HepG2 (cell line): ENCODE data around the gene OR6P1. TPM values are rescaled to one million over a fixed set of nuclear protein-coding genes. Genes with fewer than 3 reads are reported as not detected.

Experiments used
- ATAC-seq: fragments of 200-7000 bp; cut with Tn5 transposase; 3 replicates; pipeline ENCODE4 v1.9.1; 2020; ENCODE audit warnings: mild to moderate bottlenecking, moderate library complexity
- BruUV-seq: library from RNA; stranded (reverse); fragments of 400-500 nt; replicated peaks from 2 replicates; lab custom pipeline; 2021; lab: Mats Ljungman, UMichigan
- CTCF ChIA-PET: fragments of 300-600 bp; formaldehyde crosslinking; extraction: SDS; loops from one replicate; lab custom pipeline; 2021; ENCODE audit warnings: low total read pairs, inconsistent platforms, low intra/inter-chr PET ratio; lab: Yijun Ruan, JAX
- POLR2A ChIA-PET: fragments of 350-600 bp; sonication (Branson Sonifier 250); formaldehyde crosslinking; loops from one replicate; lab custom pipeline; 2020; ENCODE audit warnings: antibody characterized with exemption, inconsistent platforms; lab: Yijun Ruan, JAX
- DNase-seq: peaks from one replicate; pipeline ENCODE4 v3.0.0-alpha.2; 2015; ENCODE audit warnings: low spot score
- FAIRE-seq: peaks from 3 replicates; lab custom pipeline; 2011; peaks lifted over from hg19 to GRCh38; lab: Jason Lieb, UNC
- H2AFZ ChIP-seq: one replicate; pipeline ENCODE4 v1.6.1; 2011; ENCODE audit warnings: low read length, inconsistent platforms
- H3K27ac ChIP-seq: fragments of 300-600 bp; 3 replicates; pipeline ENCODE4 v1.8.0; 2011; ENCODE audit warnings: mixed run types, mild to moderate bottlenecking, mixed read lengths, low read length, inconsistent platforms; ENCODE audit not compliant: insufficient read depth; ENCODE audit errors: extremely low read length
- H3K27me3 ChIP-seq, 2 experiments: fragments of 200-600 bp in 1 of 2; 2 replicates in 1 of 2; 3 replicates in 1 of 2; pipeline versions ENCODE4 v1.6.0 to v1.8.0; 2011; ENCODE audit warnings: low read length in 2 of 2, mild to moderate bottlenecking in 2 of 2, moderate library complexity in 2 of 2, inconsistent platforms in 1 of 2; ENCODE audit not compliant: insufficient read depth in 2 of 2, control insufficient read depth in 1 of 2
- H3K36me3 ChIP-seq, 2 experiments: fragments of 200-600 bp in 1 of 2; replicated peaks in 1 of 2; 2 replicates in 1 of 2; 3 replicates in 1 of 2; pipeline versions ENCODE4 v1.5.1 to v1.8.0; 2011; ENCODE audit warnings: low read length in 2 of 2, inconsistent platforms in 1 of 2; ENCODE audit not compliant: insufficient read depth in 2 of 2, control insufficient read depth in 1 of 2
- H3K4me1 ChIP-seq: 2 replicates; pipeline ENCODE4 v1.5.1; 2012; ENCODE audit warnings: low read length, inconsistent platforms; ENCODE audit not compliant: insufficient read depth
- H3K4me2 ChIP-seq: 2 replicates; pipeline ENCODE4 v1.6.0; 2011; ENCODE audit warnings: low read depth, low read length, inconsistent platforms
- H3K4me3 ChIP-seq, 3 experiments: fragments of 200-600 bp in 1 of 3; sonication (generic), shearing (Covaris generic) in 1 of 3; replicated peaks in 1 of 3; 2 replicates each; pipeline ENCODE4 v1.5.1; 2011 to 2016; ENCODE audit warnings: low read length in 3 of 3, inconsistent platforms in 2 of 3, low read depth in 2 of 3, mild to moderate bottlenecking in 2 of 3, control low read depth in 1 of 3, mixed read lengths in 1 of 3; ENCODE audit not compliant: insufficient read depth in 1 of 3
- H3K79me2 ChIP-seq: one replicate; pipeline ENCODE4 v1.6.1; 2011; ENCODE audit warnings: low read length, inconsistent platforms; ENCODE audit not compliant: insufficient read depth
- H3K9ac ChIP-seq: 2 replicates; pipeline ENCODE4 v1.6.0; 2011; ENCODE audit warnings: mild to moderate bottlenecking, low read depth, low read length, inconsistent platforms; ENCODE audit not compliant: insufficient read depth
- H3K9me3 ChIP-seq: 2 replicates; pipeline ENCODE4 v1.5.1; 2012; ENCODE audit warnings: mild to moderate bottlenecking, low read length
- H4K20me1 ChIP-seq: 2 replicates; pipeline ENCODE4 v1.6.0; 2011; ENCODE audit warnings: inconsistent platforms, mild to moderate bottlenecking, low read length, moderate library complexity; ENCODE audit not compliant: insufficient read depth
- AGO2 ChIP-seq: fragments of 200-400 bp; formaldehyde crosslinking; optimal IDR thresholded peaks from 2 replicates; pipeline ENCODE3; 2017; ENCODE audit warnings: mild to moderate bottlenecking, low read depth, low read length, moderate library complexity
- HNRNPUL1 ChIP-seq: fragments of 200-400 bp; formaldehyde crosslinking; IDR thresholded peaks from 2 replicates; pipeline ENCODE4 v1.6.1; 2017; ENCODE audit warnings: low read depth, mild to moderate bottlenecking, low read length, moderate library complexity
- MBD4 ChIP-seq: IDR thresholded peaks from 2 replicates; pipeline ENCODE4 v1.6.1; 2012; ENCODE audit warnings: low read length, inconsistent platforms, borderline replicate concordance
- RBAK ChIP-seq: sonication (generic); formaldehyde crosslinking; IDR thresholded peaks from 2 replicates; pipeline ENCODE4 v1.5.1; 2020; ENCODE audit warnings: mild to moderate bottlenecking, missing genetic modification reagents
- RORA ChIP-seq: sonication (generic); formaldehyde crosslinking; IDR thresholded peaks from 2 replicates; pipeline ENCODE4 v1.5.0; 2020; ENCODE audit warnings: mild to moderate bottlenecking, missing genetic modification reagents, moderate library complexity
- SMC3 ChIP-seq: IDR thresholded peaks from 2 replicates; pipeline ENCODE4 v1.6.1; 2011; ENCODE audit warnings: low read length, improper control_type of control experiment
- YEATS4 ChIP-seq: sonication (generic); formaldehyde crosslinking; IDR thresholded peaks from 2 replicates; pipeline ENCODE4 v1.4.0; 2020; ENCODE audit warnings: missing genetic modification reagents, borderline replicate concordance
- ZFP36L1 ChIP-seq: sonication (generic); formaldehyde crosslinking; IDR thresholded peaks from 2 replicates; pipeline ENCODE4 v1.8.0; 2022; ENCODE audit warnings: mild to moderate bottlenecking, missing genetic modification reagents, moderate library complexity
- ZKSCAN5 ChIP-seq: sonication (generic); formaldehyde crosslinking; IDR thresholded peaks from 2 replicates; pipeline ENCODE4 v1.5.1; 2020; ENCODE audit warnings: mild to moderate bottlenecking, missing genetic modification reagents
- ZNF615 ChIP-seq: sonication (generic); formaldehyde crosslinking; IDR thresholded peaks from 2 replicates; pipeline ENCODE4 v1.5.0; 2020; ENCODE audit warnings: mild to moderate bottlenecking, missing genetic modification reagents, borderline replicate concordance
- ZNF703 ChIP-seq: sonication (generic); formaldehyde crosslinking; IDR thresholded peaks from 2 replicates; pipeline ENCODE4 v1.5.1; 2020; ENCODE audit warnings: missing genetic modification reagents, mild to moderate bottlenecking, moderate library complexity, borderline replicate concordance
- WGBS: methylation state at CpG from one replicate; pipeline ENCODE4 v1.1.6; 2017; ENCODE audit warnings: low lambda C conversion rate; 5-methylcytosine and 5-hydroxymethylcytosine counted together
- in situ Hi-C: cut with HindIII; loops from 2 replicates; pipeline ENCODE4 v1.10.0; 2017; ENCODE audit warnings: low pct_unique_long_range_greater_than_20kb; ENCODE audit not compliant: extremely low pct_ligation_motif_present
- intact Hi-C: fragments of 100-400 bp; cut with micrococcal nuclease; formaldehyde crosslinking; loops from one replicate; pipeline ENCODE4 v1.10.0; 2022; ENCODE audit not compliant: unreplicated experiment
- polyA plus RNA-seq, 8 experiments: library from polyadenylated mRNA; depleted of rRNA in 3 of 8; stranded (reverse) in 7 of 8; unstranded in 1 of 8; fragments of >200 nt; fragmentation: Illumina TruSeq in 4 of 8; extraction: Trizol in 4 of 8; gene quantifications; 2 replicates each; pipeline versions ENCODE4 v1.2.1 to v1.2.3, GENCODE V29; 2011 to 2016; ENCODE audit warnings: low read depth in 4 of 8, missing spikeins in 1 of 8, mixed read lengths in 1 of 8; ENCODE audit not compliant: insufficient read depth in 1 of 8
- total RNA-seq, 5 experiments: library from RNA; depleted of rRNA; stranded (reverse); fragments of >200 nt; fragmentation: Illumina TruSeq; extraction: Trizol; gene quantifications; 2 replicates each; pipeline ENCODE4 v1.2.3, GENCODE V29; 2016; ENCODE audit warnings: low read depth in 1 of 5
- TF ChIP-seq, protein P1 (sequence below): sonication (generic); formaldehyde crosslinking; IDR thresholded peaks from 2 replicates; pipeline ENCODE4 v1.4.0; 2020; ENCODE audit warnings: missing genetic modification reagents, borderline replicate concordance
- TF ChIP-seq, protein P2 (sequence below): sonication (generic); formaldehyde crosslinking; IDR thresholded peaks from 2 replicates; pipeline ENCODE4 v1.4.0; 2020; ENCODE audit warnings: missing genetic modification reagents
- TF ChIP-seq, protein P3 (sequence below): sonication (generic); formaldehyde crosslinking; IDR thresholded peaks from 2 replicates; pipeline ENCODE4 v1.5.1; 2020; ENCODE audit warnings: missing genetic modification reagents, mild to moderate bottlenecking, borderline replicate concordance

Gene OR6P1
- total and polyA plus RNA-seq, 2 of the 13 experiments (the other 11 are each of a cell fraction or from before 2014, with no cell fraction given): not detected

DNA sequence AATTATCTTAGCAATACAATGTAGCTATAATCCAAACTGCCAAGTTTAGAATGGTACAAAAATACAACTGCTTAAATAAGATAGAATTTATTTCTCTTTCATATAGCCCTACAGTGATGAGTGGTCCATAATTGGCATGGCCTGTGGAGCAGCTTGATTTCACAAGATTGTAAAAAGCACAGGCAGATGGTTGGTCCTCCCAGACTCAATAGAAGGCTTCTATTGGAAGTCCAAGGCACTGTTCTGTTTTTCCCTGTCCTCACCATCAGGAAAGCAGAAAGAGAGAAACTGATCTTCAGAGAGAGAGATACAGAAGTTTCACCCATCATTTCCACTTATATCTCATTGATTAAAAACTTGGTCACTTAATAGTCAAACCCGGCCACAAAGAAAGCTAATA is 1.8 kb upstream of the OR6P1 start:
- H3K36me3 ChIP-seq: no peaks in the 10 kb centered on the region
- ChIA-PET POLR2A (no interaction called here), CTCF (no interaction called here)
- no peaks in the 10 kb centered on the region for H3K4me1 ChIP-seq
- no peak overlapping the region for H3K9ac ChIP-seq
- ATAC-seq (no peak), FAIRE-seq (no peak), DNase-seq (no peak)
- H3K27ac ChIP-seq: no peak overlapping the region
- H3K4me3 ChIP-seq: no peak overlapping the region
- no peaks in the 10 kb centered on the region for H4K20me1 ChIP-seq
- H3K27me3 ChIP-seq: no peaks in the 10 kb centered on the region
- H3K9me3 ChIP-seq: peaks cover 14% of the 10 kb centered on the region
- in situ Hi-C loops: no loop called here
- 4% methylated on average over 1 of the region's 1 CpG for WGBS
- H3K4me2 ChIP-seq: no peak overlapping the region
- intact Hi-C loops: no loop called here
- no peak overlapping the region for H2AFZ ChIP-seq
- BruUV-seq: no TSS peak
- H3K79me2 ChIP-seq: no peaks in the 10 kb centered on the region
- TF ChIP-seq ZKSCAN5 (no peak), SMC3 (no peak), MBD4 (no peak), YEATS4 (no peak), RORA (CRISPR knock-in tag) (no peak), RBAK (CRISPR knock-in tag) (no peak), ZNF703 (CRISPR knock-in tag) (no peak), AGO2 (no peak), ZFP36L1 (no peak), ZNF615 (no peak), HNRNPUL1 (no peak)
- TF ChIP-seq, protein P1, sequence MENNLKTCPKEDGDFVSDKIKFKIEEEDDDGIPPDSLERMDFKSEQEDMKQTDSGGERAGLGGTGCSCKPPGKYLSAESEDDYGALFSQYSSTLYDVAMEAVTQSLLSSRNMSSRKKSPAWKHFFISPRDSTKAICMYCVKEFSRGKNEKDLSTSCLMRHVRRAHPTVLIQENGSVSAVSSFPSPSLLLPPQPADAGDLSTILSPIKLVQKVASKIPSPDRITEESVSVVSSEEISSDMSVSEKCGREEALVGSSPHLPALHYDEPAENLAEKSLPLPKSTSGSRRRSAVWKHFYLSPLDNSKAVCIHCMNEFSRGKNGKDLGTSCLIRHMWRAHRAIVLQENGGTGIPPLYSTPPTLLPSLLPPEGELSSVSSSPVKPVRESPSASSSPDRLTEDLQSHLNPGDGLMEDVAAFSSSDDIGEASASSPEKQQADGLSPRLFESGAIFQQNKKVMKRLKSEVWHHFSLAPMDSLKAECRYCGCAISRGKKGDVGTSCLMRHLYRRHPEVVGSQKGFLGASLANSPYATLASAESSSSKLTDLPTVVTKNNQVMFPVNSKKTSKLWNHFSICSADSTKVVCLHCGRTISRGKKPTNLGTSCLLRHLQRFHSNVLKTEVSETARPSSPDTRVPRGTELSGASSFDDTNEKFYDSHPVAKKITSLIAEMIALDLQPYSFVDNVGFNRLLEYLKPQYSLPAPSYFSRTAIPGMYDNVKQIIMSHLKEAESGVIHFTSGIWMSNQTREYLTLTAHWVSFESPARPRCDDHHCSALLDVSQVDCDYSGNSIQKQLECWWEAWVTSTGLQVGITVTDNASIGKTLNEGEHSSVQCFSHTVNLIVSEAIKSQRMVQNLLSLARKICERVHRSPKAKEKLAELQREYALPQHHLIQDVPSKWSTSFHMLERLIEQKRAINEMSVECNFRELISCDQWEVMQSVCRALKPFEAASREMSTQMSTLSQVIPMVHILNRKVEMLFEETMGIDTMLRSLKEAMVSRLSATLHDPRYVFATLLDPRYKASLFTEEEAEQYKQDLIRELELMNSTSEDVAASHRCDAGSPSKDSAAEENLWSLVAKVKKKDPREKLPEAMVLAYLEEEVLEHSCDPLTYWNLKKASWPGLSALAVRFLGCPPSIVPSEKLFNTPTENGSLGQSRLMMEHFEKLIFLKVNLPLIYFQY: no peak
- TF ChIP-seq, protein P2, sequence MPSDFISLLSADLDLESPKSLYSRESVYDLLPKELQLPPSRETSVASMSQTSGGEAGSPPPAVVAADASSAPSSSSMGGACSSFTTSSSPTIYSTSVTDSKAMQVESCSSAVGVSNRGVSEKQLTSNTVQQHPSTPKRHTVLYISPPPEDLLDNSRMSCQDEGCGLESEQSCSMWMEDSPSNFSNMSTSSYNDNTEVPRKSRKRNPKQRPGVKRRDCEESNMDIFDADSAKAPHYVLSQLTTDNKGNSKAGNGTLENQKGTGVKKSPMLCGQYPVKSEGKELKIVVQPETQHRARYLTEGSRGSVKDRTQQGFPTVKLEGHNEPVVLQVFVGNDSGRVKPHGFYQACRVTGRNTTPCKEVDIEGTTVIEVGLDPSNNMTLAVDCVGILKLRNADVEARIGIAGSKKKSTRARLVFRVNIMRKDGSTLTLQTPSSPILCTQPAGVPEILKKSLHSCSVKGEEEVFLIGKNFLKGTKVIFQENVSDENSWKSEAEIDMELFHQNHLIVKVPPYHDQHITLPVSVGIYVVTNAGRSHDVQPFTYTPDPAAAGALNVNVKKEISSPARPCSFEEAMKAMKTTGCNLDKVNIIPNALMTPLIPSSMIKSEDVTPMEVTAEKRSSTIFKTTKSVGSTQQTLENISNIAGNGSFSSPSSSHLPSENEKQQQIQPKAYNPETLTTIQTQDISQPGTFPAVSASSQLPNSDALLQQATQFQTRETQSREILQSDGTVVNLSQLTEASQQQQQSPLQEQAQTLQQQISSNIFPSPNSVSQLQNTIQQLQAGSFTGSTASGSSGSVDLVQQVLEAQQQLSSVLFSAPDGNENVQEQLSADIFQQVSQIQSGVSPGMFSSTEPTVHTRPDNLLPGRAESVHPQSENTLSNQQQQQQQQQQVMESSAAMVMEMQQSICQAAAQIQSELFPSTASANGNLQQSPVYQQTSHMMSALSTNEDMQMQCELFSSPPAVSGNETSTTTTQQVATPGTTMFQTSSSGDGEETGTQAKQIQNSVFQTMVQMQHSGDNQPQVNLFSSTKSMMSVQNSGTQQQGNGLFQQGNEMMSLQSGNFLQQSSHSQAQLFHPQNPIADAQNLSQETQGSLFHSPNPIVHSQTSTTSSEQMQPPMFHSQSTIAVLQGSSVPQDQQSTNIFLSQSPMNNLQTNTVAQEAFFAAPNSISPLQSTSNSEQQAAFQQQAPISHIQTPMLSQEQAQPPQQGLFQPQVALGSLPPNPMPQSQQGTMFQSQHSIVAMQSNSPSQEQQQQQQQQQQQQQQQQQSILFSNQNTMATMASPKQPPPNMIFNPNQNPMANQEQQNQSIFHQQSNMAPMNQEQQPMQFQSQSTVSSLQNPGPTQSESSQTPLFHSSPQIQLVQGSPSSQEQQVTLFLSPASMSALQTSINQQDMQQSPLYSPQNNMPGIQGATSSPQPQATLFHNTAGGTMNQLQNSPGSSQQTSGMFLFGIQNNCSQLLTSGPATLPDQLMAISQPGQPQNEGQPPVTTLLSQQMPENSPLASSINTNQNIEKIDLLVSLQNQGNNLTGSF (CRISPR knock-in tag): no peak
- TF ChIP-seq, protein P3, sequence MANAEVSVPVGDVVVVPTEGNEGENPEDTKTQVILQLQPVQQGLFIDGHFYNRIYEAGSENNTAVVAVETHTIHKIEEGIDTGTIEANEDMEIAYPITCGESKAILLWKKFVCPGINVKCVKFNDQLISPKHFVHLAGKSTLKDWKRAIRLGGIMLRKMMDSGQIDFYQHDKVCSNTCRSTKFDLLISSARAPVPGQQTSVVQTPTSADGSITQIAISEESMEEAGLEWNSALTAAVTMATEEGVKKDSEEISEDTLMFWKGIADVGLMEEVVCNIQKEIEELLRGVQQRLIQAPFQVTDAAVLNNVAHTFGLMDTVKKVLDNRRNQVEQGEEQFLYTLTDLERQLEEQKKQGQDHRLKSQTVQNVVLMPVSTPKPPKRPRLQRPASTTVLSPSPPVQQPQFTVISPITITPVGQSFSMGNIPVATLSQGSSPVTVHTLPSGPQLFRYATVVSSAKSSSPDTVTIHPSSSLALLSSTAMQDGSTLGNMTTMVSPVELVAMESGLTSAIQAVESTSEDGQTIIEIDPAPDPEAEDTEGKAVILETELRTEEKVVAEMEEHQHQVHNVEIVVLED: no peak
